A549 treated with AZD9567 at 1 μM for 4 hours (cell line): ENCODE measurements around the gene GPR18. TPM values are rescaled to one million over a fixed set of nuclear protein-coding genes. Genes with fewer than 3 reads are reported as not detected.

Experiments
- total RNA-seq: library from RNA; stranded (reverse); fragments of 200-300 nt; extraction: Qiagen RNA extraction; gene quantifications from 5 replicates; pipeline ENCODE4 v1.2.3, GENCODE V29; 2022; ENCODE audit not compliant: insufficient read depth

Gene GPR18
- total RNA-seq = not detected in 5 replicates

GRCh38 chr13:99258210-99258860 lies at the start of gene GPR18:
Gene GPR18, minus strand, starts transcription at chr13:99258379. Its CDS starts 2,507 bp downstream, at chr13:99255872.

GRCh38 chr13:99307247-99307646 lies 49.1 kb upstream of the GPR18 start, which contains the start of gene GPR183:
Gene GPR183, minus strand, starts transcription at chr13:99307399. Its CDS starts 11,254 bp downstream, at chr13:99296145.

Other genes starting within 250 kb of the GPR18 start
- gene UBAC2, start 57.5 kb downstream of the GPR18 start, total RNA-seq = 62.2 to 84.8 TPM (median 67.6 TPM) in 5 replicates
- not detected in 5 replicates for gene GPR183, start 49.0 kb upstream of the GPR18 start, total RNA-seq
- gene TM9SF2, start 243.1 kb upstream of the GPR18 start, total RNA-seq = 52.6 to 66.1 TPM (median 60.0 TPM) in 5 replicates